H1 (cell line): Measurements from ENCODE around the gene TBC1D22A. TPM values are rescaled to one million over a fixed set of nuclear protein-coding genes. Genes with fewer than 3 reads are reported as not detected.

Source experiments
- CTBP2 ChIP-seq: IDR thresholded peaks from 2 replicates; pipeline ENCODE4 v1.7.0; 2011; ENCODE audit warnings: borderline replicate concordance, mild to moderate bottlenecking, moderate library complexity, mixed read lengths, low read length; ENCODE audit not compliant: insufficient read depth, insufficient read length
- EGR1 ChIP-seq: IDR thresholded peaks from 2 replicates; pipeline ENCODE4 v1.6.1; 2011; ENCODE audit warnings: low read depth, low read length, borderline replicate concordance
- JUN ChIP-seq: IDR thresholded peaks from 2 replicates; pipeline ENCODE4 v1.6.1; 2011; ENCODE audit warnings: low read depth, mild to moderate bottlenecking, improper control_type of control experiment, low read length
- NRF1 ChIP-seq: IDR thresholded peaks from 2 replicates; pipeline ENCODE4 v1.6.1; 2011; ENCODE audit warnings: mild to moderate bottlenecking, low read depth, low read length, improper control_type of control experiment
- RAD21 ChIP-seq, 2 experiments: IDR thresholded peaks in 1 of 2; conservative IDR thresholded peaks in 1 of 2; 2 replicates each; pipeline ENCODE4 v1.6.1; 2011; ENCODE audit warnings: low read depth in 2 of 2, low read length in 2 of 2, improper control_type of control experiment in 1 of 2, inconsistent platforms in 1 of 2, mild to moderate bottlenecking in 1 of 2, moderate library complexity in 1 of 2
- RXRA ChIP-seq: IDR thresholded peaks from 2 replicates; pipeline ENCODE4 v1.6.1; 2011; ENCODE audit warnings: low read depth, mild to moderate bottlenecking, low read length, moderate library complexity; ENCODE audit not compliant: insufficient read depth
- SIN3A ChIP-seq, 2 experiments: IDR thresholded peaks in 1 of 2; conservative IDR thresholded peaks in 1 of 2; 2 replicates each; pipeline ENCODE4 v1.6.1; 2011 to 2012; ENCODE audit warnings: low read length in 2 of 2, improper control_type of control experiment in 1 of 2, low read depth in 1 of 2, mild to moderate bottlenecking in 1 of 2
- polyA plus RNA-seq, 7 experiments: library from polyadenylated mRNA; depleted of rRNA in 3 of 7; stranded (reverse) in 5 of 7; unstranded in 2 of 7; fragments of >200 nt in 5 of 7; fragments of 200-250 nt in 2 of 7; gene quantifications; 1 replicate in 5 of 7; 2 replicates in 1 of 7; 4 replicates in 1 of 7; pipeline versions ENCODE4 v1.2.1 to v1.2.3, GENCODE V29; 2011 to 2013; ENCODE audit warnings: missing spikeins in 2 of 7, mixed read lengths in 2 of 7
- total RNA-seq: library from RNA; stranded (reverse); fragmentation: NEBNext Ultra II Directional; extraction: Animal tissue kit (Norgen Biotek cat#: 25700); gene quantifications from 2 replicates; pipeline ENCODE4 v1.2.1, GENCODE V29; 2021
- TF ChIP-seq, protein P1 (sequence below): fragments of 300-600 bp; sonication (generic); IDR thresholded peaks from 2 replicates; pipeline ENCODE4 v1.7.1; 2012; ENCODE audit warnings: low read length, moderate library complexity, mild to moderate bottlenecking, inconsistent platforms; ENCODE audit not compliant: insufficient replicate concordance

The TBC1D22A gene
- total and polyA plus RNA-seq, 2 of the 8 experiments (the other 6 are each of a cell fraction or from before 2014, with no cell fraction given), result 11.9 to 18.4 TPM

DNA sequence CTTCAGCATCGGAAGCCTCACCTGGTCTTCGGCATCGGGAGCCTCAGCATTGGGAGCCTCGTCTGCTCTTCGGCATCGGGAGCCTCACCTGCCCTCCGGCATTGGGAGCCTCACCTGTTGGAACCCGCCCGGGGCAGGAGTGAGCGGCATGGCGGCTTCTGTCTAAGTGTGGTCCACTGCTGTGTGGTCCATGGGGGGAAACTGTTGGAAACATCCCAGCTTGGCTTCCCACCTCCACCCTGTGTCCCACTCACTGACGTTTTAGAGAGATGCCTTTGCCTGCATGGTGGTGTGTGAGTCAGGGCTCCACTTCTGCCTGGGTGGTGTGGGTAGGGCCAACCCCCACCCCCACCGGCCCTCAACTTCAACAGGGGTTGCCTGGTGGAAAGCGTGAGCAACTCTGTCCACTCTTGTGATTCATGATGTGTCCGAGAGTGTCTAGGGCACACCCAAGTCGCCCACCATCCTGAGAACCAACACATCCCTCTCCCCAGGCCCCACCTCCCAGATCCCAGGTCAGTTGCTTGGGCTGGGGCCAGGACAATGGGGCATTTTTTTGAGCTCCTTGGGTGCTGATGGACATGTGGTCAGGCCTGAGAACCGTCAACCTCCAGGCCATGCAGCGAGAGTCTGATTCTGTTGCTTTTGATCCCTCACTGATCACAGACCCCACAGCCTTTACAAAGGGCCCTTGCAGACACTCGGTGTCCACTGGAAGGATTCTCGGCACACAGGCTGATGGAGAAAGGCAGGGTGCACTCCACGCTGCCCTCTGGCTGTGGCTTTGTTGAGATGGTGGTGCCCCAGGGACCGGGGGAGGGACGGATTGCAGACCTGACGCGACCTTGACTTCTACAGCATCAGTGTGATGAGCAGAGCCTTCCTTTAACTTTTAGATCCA is 406.7 kb downstream of the TBC1D22A start (continued):
- TF ChIP-seq SIN3A (conservative IDR thresholded peaks at IDR 0.05 in 1 of 2, IDR thresholded peaks at IDR 0.05 in 1 of 2; ENCODE audit: low read depth in 1 of 2, low read length in 2 of 2), result no peak
- TF ChIP-seq, protein P1, sequence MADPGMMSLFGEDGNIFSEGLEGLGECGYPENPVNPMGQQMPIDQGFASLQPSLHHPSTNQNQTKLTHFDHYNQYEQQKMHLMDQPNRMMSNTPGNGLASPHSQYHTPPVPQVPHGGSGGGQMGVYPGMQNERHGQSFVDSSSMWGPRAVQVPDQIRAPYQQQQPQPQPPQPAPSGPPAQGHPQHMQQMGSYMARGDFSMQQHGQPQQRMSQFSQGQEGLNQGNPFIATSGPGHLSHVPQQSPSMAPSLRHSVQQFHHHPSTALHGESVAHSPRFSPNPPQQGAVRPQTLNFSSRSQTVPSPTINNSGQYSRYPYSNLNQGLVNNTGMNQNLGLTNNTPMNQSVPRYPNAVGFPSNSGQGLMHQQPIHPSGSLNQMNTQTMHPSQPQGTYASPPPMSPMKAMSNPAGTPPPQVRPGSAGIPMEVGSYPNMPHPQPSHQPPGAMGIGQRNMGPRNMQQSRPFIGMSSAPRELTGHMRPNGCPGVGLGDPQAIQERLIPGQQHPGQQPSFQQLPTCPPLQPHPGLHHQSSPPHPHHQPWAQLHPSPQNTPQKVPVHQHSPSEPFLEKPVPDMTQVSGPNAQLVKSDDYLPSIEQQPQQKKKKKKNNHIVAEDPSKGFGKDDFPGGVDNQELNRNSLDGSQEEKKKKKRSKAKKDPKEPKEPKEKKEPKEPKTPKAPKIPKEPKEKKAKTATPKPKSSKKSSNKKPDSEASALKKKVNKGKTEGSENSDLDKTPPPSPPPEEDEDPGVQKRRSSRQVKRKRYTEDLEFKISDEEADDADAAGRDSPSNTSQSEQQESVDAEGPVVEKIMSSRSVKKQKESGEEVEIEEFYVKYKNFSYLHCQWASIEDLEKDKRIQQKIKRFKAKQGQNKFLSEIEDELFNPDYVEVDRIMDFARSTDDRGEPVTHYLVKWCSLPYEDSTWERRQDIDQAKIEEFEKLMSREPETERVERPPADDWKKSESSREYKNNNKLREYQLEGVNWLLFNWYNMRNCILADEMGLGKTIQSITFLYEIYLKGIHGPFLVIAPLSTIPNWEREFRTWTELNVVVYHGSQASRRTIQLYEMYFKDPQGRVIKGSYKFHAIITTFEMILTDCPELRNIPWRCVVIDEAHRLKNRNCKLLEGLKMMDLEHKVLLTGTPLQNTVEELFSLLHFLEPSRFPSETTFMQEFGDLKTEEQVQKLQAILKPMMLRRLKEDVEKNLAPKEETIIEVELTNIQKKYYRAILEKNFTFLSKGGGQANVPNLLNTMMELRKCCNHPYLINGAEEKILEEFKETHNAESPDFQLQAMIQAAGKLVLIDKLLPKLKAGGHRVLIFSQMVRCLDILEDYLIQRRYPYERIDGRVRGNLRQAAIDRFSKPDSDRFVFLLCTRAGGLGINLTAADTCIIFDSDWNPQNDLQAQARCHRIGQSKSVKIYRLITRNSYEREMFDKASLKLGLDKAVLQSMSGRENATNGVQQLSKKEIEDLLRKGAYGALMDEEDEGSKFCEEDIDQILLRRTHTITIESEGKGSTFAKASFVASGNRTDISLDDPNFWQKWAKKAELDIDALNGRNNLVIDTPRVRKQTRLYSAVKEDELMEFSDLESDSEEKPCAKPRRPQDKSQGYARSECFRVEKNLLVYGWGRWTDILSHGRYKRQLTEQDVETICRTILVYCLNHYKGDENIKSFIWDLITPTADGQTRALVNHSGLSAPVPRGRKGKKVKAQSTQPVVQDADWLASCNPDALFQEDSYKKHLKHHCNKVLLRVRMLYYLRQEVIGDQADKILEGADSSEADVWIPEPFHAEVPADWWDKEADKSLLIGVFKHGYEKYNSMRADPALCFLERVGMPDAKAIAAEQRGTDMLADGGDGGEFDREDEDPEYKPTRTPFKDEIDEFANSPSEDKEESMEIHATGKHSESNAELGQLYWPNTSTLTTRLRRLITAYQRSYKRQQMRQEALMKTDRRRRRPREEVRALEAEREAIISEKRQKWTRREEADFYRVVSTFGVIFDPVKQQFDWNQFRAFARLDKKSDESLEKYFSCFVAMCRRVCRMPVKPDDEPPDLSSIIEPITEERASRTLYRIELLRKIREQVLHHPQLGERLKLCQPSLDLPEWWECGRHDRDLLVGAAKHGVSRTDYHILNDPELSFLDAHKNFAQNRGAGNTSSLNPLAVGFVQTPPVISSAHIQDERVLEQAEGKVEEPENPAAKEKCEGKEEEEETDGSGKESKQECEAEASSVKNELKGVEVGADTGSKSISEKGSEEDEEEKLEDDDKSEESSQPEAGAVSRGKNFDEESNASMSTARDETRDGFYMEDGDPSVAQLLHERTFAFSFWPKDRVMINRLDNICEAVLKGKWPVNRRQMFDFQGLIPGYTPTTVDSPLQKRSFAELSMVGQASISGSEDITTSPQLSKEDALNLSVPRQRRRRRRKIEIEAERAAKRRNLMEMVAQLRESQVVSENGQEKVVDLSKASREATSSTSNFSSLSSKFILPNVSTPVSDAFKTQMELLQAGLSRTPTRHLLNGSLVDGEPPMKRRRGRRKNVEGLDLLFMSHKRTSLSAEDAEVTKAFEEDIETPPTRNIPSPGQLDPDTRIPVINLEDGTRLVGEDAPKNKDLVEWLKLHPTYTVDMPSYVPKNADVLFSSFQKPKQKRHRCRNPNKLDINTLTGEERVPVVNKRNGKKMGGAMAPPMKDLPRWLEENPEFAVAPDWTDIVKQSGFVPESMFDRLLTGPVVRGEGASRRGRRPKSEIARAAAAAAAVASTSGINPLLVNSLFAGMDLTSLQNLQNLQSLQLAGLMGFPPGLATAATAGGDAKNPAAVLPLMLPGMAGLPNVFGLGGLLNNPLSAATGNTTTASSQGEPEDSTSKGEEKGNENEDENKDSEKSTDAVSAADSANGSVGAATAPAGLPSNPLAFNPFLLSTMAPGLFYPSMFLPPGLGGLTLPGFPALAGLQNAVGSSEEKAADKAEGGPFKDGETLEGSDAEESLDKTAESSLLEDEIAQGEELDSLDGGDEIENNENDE, result no peak
- TF ChIP-seq RAD21 (IDR thresholded peaks at IDR 0.05 in 1 of 2, conservative IDR thresholded peaks at IDR 0.05 in 1 of 2; ENCODE audit: low read depth in 2 of 2, low read length in 2 of 2), result peak; percentile 75 to 81
- no peak for TF ChIP-seq CTBP2
- TF ChIP-seq NRF1, result no peak
- no peak for TF ChIP-seq EGR1
- TF ChIP-seq JUN, result no peak
- TF ChIP-seq RXRA, result no peak
